ENCODE measurements around the gene USH1G.
"Not testable (repeated sequence)": the region's sequence is repeated elsewhere in the genome, so short reads cannot be mapped to it uniquely, and the experiment has no call there.

Gene USH1G

DNA sequence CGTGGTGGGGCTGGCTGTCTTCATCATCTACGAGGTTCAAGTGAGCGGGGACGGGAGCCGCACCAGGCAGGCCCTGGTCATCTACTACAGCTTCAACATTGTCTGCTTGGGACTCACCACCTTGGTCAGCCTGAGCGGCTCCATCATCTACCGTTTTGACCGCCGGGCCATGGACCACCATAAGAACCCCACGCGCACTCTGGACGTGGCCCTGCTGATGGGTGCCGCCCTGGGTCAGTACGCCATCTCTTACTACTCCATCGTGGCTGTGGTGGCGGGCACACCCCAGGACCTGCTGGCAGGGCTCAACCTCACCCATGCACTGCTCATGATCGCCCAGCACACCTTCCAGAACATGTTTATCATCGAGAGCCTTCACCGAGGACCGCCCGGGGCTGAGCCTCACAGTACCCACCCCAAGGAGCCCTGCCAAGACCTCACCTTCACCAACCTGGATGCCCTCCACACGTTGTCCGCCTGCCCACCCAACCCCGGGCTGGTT lies 7.5 kb upstream of the USH1G start:
- ATAC-seq (no peak), DNase-seq (no peak)

DNA sequence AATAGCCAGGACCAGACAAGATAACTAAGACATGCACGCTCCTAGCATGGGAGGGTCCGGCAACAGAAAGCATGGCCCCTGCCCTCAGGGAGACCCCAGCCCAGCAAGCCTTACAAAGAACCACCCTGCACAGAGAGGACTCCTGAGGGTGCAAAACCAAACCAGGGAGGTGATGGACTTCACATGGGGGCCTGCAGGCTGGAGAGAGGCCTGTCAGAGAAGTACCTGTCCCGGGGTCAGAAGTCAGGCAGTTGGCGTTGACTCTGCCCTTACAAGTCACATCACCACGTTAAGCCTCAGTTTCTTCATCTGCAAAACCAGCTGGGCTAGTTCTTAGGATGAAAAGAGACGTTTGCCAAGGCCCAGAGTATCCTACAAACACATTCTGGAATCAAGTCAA lies 5.7 kb upstream of the USH1G start:
- no peak for DNase-seq

DNA sequence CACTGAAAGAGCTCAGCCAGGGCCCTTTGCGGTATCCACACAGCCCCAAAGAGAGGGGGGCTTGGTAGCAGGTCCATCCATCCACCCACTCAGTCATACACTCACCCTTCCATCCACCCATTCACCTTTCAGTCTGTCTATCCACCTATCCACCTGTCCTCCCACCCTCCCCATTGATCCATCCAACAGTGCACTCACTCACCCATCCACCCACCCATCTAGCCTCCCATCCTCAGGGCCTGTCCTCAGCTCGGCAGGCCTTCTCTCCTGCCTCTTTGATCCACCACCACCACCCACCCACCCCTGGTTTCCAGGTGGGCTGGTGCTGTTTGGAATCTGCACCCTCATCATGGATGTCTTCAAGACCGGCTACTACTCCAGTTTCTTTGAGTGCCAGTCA lies 2.2 kb upstream of the USH1G start:
- no peak for ATAC-seq
- DNase-seq = no peak

More for the DNA sequence above, 5.7 kb upstream of the USH1G start:
- ATAC-seq = no peak

DNA sequence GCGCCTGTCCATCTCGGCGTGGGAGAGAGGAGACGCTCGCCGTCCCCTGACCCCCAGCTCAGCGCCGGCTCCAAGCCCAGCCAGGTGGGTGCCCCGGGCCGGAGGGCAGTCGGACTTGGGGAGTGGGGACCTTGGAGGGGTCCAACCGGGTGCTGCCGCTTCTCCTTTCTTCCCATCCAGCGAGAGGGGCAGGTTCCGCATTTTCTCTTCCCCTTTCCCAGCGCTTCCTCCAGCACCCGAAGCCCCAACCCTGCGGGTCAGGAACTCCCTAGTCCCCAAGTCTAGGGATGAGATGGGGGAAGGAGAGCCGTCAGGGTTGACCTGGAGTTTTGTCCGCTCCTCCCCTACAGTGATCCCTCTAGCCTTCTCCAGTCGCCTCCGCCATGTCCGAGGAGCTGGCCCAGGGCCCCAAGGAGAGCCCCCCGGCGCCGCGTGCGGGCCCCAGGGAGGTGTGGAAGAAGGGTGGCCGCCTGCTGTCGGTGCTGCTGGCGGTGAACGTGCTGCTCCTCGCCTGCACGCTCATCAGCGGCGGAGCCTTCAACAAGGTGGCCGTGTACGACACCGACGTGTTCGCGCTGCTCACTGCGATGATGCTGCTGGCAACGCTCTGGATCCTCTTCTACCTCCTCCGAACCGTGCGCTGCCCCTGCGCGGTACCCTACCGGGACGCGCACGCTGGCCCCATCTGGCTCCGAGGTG lies 1.3 kb upstream of the USH1G start, which contains the start of gene OTOP2:
Gene OTOP2, plus strand, starts transcription at position 24 of the 699 bp plus-strand sequence. Its CDS starts 360 bp downstream, at position 384.
- DNase-seq (peak; percentile 17), ATAC-seq (no peak)

DNA sequence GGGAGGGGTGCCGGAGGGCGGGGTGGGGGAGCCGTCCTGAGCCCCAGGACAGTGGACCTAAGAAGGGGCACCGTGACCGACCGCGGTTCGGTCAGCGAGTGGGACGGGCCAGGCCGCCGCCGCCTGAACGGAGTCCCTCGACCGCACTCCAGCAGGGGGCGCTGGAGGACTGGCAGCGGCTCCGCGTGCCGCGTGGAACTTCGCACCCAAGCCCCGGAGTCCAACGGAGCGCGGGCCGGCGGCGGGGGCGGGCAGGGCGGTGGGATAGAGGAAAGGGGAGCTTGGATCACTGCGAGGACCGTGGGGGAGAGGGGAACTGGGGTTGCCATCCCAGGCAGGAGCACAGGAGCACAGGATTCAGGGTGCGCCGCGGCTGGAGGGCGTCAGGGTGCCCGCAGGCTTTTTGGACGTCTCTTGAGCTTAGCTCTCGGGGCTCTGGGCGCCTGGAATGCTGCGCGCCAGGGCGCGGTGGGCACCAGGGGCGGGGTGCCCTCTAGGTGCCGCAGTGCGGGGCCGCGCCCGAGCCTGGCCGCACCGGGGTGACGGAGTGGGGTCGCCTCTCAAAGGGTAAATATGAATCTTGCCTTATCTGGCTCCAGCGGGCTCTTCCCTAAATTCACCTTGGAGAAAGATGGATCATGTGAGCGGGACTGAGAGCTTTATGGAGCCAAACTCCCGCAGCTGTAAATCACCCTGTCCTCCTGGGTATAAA lies 639 bp upstream of the USH1G start:
- ATAC-seq (peak; percentile 13), DNase-seq (peak; percentile 88)

DNA sequence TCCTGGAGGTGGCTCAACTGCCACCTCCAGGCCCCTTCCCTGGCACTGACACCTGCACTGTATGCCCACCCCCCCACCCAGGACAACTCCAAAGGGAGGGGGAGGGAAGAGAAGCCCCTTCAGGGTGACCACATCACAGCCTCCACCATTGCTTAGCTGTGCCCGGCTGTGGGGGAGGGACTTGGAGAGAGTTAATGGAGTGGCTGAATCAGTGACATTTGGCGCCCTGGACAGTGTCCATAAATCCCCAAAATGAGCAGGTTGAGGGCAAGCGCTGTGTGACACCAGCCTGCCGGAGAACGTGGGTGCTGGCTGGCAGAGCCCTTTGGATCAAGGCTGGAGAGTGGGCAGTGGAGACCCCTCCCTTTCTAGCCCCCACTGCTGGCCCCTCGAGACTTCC lies 883 bp downstream of the USH1G start:
- no peak for ATAC-seq
- no peak for DNase-seq

DNA sequence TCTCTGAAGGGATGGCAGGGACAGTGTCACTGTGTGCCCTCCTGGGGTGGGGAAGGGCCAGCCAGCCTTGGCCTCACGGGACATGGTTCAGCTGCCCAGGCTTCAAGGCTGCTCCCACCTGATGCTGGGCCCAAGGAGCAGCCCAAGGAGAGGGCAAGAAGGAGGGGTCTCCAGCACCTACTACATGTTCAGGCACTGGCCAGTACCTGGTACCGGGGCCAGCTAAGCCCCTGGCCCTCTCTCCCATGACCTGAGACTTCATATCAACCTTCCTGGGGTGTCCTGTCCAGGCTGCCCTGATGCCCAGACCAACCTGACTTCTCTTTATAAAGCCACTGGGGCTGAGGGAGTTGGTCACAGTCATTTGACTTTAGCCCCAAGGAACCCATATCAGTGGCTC lies 1.3 kb downstream of the USH1G start:
- ATAC-seq (no peak), DNase-seq (no peak)

DNA sequence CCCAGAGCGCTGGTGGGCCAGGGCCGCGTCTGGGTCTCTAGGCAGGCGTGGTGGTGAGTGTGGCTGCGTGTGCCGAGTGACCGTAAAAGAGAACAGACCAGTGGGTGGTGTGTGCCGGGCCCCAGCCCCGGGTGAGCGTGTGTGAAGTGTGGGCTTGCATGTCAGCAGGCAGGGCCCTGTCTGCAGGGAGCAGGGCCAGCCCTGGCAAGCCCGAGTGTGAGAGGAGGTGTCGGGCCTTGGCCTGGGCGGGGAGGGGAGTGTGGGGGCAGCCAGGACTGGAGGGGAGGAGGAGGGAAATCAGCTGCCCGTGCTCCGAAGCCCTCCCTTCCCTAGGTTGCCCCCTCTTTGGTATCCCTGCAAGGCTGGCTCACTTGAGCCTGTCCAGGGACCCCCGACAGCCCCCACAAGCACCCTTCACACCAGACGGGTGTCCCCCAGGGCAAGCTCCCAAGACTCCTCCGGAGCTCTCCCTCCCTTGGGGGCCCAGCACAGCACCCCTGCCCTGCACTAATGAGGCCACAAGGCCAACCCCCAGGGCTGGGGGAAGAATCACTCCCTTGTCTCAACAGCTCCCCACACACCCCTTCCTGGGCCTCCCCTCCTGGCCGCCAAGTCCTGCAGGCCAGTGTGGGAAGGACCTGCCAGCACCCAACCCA lies 1.9 kb downstream of the USH1G start:
- DNase-seq (no peak), ATAC-seq (no peak)

DNA sequence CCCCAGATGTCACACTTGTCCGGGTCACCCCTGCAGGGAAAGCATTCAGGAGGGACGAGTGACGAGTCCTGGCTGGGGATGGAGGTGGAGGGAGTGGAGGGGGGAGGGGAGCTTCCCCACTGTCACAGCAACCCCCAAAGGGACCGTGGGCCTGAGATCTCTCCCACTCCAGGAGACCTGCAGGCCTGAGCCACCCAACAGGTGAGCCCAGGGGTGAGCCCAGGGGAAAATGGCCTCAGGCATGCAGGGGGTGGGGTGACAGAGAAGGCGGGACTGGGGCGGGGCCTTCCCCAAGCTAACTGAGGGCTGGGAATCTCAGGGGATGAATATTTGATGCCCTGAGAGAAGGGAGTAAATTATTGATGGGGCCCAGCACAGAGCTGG lies 2.4 kb downstream of the USH1G start:
- ATAC-seq (no peak), DNase-seq (no peak)

DNA sequence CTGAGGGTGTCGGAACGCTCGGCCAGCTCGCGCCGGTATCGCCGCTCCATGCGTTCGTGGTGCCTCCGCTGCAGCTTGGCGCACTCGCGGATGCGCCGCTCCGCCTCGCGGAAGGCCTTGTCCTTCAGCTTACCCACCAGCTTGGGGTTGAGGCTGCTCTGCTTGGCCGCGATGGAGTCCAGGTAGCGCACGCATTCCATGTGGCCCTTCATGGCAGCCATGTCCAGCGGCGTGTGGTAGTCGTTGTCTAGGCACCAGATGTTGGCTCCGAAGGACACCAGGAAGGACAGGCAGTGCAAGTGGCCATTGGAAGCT lies 2.8 kb downstream of the USH1G start:
- no peak for ATAC-seq
- no peak for DNase-seq

DNA sequence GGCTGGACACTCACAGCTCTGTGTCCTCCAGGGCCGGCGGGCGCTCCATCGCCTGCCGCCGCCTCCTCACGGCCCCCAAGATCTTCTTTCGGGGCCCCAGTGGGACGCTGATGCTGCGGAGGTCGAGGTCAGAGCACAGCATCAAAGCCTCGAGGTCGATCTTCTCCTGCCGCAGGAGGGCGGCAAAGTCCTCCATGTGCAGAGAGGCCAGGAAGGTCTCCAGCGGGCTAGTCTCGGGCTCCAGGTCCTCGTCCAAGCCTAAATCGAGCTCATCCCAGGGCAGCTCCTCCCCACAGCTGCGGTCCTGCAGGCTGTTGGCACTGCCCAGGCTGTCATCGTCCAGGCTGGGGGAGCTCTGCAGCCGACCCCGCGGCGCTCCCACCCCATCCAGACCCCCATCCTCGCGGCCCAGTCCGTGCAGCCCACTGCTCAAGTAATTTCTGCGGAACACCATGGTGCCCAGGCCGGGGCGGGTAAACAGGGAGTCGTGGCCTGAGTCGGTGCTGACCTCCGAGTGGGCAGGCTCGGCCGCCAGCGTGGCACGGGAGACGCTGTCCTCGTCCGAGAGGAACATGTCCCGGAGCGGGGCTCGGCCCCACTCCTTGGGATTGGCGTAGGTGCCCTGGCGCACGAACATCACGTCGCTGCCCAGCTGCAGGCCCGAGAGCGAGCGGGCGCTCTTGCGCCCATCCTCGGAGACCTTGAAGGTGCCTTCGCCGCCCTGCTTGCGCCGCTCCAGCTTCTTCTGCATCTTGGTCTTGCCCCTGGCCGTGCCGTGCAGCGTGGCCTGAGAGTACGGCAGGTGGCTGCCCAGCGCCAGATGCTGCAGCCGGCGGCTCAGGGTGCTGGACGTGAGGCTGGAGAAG lies 3.4 kb downstream of the USH1G start:
- DNase-seq (peak; percentile 20), ATAC-seq (no peak)

DNA sequence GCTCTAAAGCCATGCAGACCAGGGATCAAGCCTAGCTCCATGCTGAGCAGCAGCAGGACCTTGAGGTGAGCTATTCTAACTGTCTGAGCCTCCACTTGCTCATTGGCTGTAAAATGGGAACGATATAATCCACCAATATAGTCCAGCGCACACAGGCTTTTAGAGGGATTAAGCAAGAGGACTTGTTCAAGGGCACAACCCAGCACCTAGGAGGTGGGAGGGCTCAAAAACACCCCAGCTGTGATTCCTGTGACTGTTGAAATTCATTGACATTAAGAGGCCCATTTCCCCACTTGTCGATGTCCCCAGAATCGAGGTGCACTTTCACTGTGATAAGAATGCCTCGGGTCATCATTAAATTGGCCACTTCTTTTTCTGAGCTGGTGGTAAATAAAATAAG lies 4.1 kb downstream of the USH1G start:
- DNase-seq (no peak), ATAC-seq (no peak)

DNA sequence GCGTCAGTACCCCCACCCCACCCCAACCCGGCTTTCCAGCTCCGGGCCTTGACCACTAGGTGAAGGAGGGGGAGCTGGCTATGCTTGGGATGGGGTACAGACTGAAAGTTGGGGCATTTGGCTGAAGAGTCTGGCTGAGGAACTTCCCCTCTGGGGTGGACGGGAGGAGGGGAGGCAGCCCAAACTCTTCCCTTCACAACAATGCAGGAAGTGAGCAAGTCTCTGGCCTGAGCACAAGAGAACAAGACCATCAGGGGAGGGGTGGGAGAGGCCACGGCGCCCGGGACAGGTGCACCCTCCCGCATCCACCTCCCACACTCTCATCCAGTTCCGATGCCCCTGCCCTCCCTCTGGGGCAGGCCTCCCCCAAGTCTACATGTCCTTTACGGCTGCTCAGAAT lies 5.6 kb downstream of the USH1G start:
- DNase-seq (no peak), ATAC-seq (no peak)

DNA sequence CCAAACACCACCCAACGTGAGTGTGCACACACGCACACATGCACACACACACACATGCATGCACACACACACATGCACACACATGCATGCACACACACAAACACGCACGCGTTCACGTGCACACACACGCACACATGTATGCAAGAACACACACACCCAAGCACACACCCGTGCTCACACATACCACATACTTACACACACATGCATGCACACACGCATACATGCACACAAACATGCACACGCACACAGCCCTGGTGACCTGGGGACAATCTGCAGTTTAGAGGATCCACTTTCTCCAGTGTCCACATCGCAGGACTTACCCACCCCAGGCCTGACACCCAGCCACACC lies 6.2 kb downstream of the USH1G start:
- DNase-seq = no peak
- ATAC-seq = no peak

DNA sequence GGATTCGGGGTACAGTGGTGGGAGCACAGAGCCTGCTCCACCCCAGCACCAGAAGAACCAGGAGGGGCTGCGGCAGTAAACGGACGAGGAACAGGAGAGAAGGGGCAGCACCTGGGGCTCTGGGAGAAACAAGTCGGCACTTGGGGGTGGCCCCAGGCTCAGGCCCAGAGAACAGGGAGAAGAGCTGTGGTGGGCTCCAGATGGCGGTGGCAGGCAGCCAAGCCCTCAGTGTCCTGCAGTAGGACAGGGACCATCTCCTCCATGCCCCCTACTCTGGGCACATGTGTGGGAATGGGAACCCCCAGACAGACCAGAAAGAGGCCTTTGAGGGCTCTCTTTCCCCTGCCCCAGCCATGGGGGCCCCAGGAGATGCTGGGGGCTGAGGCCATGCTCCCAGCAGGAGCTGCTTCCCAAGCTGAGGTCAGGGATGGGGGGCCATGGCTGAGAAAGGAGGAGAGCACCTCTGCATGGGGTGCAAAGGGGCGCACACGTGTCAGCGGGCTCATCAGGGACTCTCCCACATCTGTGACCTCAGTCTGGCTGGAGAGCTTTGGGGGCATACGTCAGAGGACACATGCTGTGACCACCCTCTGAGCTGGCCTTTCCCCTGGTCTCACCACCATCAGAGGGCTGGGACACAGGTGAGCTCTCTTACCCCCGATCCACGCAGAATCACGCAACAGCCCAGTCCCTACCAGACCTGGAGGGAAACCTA lies 6.8 kb downstream of the USH1G start:
- DNase-seq (no peak), ATAC-seq (no peak)

DNA sequence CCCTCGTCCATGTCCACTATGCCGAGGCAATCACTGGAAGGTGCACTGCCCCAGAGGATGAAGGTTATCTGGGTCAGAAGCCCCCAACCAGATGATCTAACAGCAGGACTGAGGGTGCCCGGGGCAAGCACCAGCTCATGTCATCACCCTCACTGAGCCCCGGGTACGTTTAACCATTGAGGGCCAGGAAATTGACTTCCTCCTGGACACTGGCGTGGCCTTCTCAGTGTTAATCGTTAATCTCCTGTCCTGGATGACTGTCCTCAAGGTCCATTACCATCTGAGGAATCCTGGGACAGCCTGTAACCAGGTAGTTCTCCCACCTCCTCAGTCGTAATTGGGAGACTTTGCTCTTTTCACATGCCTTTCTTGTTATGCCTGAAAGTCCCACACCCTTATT lies 11.6 kb downstream of the USH1G start:
- ATAC-seq, DNase-seq: not testable (repeated sequence)

DNA sequence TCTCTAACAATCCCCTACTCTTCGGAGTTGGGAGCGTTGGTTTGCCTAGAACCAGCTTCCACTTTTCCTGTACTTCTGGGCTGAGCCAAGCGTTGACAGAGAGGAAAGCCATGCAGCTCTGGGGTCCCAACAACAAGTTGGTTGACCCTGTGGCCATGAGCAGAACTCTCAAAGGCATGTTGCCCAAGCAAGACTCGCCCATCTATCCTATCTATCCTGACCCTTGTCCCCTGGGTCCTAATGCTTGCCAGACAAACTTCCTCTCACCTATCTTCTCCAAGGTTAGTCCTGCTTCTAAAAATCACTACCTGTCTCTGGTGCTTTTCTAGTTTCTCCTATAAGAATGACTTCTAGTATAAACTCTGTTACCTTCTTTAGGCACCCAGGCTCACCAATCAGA lies 14.0 kb downstream of the USH1G start:
- DNase-seq, ATAC-seq: not testable (repeated sequence)

DNA sequence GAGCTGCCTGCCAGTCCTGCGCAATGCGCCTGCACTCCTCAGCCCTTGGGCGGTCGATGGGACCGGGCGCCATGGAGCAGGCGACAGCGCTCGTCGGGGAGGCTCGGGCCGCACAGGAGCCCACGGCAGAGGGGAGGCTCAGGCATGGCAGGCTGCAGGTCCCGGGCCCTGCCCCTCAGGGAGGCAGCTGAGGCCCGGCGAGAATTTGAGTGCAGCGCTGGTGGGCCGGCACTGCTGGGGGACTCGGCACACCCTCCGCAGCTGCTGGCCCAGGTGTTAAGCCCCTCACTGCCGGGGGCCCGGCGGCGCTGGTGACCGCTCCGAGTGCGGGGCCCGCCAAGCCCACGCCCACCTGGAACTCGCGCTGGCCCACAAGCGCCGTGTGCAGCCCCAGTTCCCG lies 16.0 kb downstream of the USH1G start:
- ATAC-seq = no peak
- DNase-seq = no peak

DNA sequence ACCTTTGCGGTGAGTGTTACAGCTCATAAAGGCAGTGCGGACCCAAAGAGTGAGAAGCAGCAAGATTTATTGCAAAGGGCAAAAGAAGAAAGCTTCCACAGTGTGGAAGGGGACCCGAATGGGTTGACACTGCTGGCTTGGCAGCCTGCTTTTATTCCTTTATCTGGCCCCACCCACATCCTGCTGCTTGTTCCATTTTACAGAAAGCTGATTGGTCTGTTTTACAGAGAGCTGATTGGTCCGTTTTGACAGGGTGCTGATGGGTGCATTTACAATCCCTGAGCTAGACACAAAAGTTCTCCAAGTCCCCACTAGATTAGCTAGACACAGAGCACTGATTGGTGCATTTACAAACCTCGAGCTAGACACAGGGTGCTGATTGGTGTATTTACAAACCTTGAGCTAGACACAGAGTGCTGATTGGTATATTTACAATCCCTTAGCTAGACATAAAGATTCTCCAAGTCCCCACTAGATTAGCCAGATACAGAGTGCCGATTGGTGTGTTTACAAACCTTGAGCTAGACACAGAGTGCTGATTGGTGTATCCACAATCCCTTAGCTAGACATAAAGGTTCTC lies 16.8 kb downstream of the USH1G start:
- not testable (repeated sequence) for ATAC-seq

DNA sequence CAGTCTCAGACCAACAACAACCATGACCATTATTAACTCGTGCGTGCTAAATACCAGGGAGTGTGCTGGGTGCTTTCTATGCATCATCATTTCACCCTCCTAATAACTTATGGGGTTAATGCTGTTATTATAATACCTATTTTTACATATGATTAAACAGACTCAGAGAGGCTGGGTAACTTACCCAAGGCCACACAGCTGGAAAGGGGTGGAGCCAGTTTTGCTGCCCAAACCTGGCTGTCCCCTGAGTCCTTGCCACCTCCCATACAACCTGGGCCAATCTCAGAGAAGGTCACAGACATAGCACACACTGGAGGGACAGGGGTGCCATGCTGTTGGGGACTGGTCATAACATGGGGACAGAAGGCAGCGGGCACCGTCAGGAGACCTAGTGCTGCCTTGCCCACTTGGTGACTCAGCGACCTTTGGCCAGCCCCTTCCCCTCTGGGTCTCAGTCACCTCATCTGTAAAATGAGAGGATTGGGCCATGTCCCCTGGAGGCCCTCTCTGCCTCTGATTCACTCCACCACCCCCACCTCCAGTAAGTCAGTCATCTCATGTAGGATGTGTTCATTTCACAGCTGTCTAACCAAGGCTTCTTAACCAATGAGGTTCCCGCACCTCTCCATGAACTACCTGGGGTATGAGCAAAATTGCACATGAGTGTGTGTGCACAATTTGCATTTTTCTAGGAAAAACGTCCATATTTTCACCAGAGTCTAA lies 18.2 kb downstream of the USH1G start:
- ATAC-seq = no peak
- DNase-seq = no peak

More for the DNA sequence above, 16.8 kb downstream of the USH1G start:
- DNase-seq = not testable (repeated sequence)

DNA sequence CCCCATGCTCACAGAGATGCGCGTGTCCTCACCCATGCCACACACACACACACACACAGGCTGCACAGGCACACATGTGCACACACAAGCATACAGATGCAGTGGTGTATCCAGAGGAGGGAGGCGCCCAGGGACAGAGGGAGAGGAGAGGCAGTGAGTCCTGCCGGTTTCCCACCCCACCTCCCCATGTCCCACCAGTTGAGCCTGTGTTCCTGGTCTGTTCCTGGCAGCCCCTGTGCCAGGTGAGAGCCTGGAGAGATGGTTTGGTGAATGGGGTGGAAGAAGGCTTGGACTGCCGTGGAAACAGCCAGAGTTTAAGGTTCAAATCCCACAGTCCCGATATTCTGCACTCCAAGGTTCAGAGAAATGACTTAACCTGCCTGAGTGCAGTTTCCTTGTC lies 19.4 kb downstream of the USH1G start:
- ATAC-seq = no peak
- no peak for DNase-seq
